MCF 10A (cell line): ENCODE measurements around the gene REX1BD. TPM values are rescaled to one million over a fixed set of nuclear protein-coding genes. Genes with fewer than 3 reads are reported as not detected.

ENCODE experiments used
- BruUV-seq: library from RNA; stranded (reverse); fragments of 400-500 nt; replicated peaks from 2 replicates; lab custom pipeline; 2021; lab: Mats Ljungman, UMichigan
- CTCF ChIA-PET: fragments of 300-600 bp; sonication (Branson Sonifier 250); formaldehyde crosslinking; extraction: SDS; loops from one replicate; lab custom pipeline; 2021; ENCODE audit warnings: antibody characterized with exemption, inconsistent platforms; lab: Yijun Ruan, JAX
- POLR2A ChIA-PET: fragments of 300-600, 350-650 bp; sonication (Branson Sonifier 250); formaldehyde crosslinking; extraction: SDS; loops from one replicate; lab custom pipeline; 2020; ENCODE audit warnings: antibody characterized with exemption, inconsistent platforms; lab: Yijun Ruan, JAX
- DNase-seq: peaks from one replicate; pipeline ENCODE4 v3.0.0-alpha.2; 2018; ENCODE audit not compliant: unreplicated experiment
- H3K27ac Mint-ChIP-seq: one replicate; pipeline ENCODE4 v1.8.0; 2022; ENCODE audit warnings: mild to moderate bottlenecking, low read depth, mixed read lengths; ENCODE audit not compliant: unreplicated experiment
- H3K27me3 Mint-ChIP-seq: one replicate; pipeline ENCODE4 v1.8.0; 2022; ENCODE audit warnings: mixed read lengths; ENCODE audit not compliant: insufficient read depth, unreplicated experiment
- H3K36me3 Mint-ChIP-seq: one replicate; pipeline ENCODE4 v1.8.0; 2022; ENCODE audit warnings: mild to moderate bottlenecking, moderate library complexity, mixed read lengths; ENCODE audit not compliant: insufficient read depth, unreplicated experiment
- H3K4me1 Mint-ChIP-seq: one replicate; pipeline ENCODE4 v1.8.0; 2022; ENCODE audit warnings: mixed read lengths; ENCODE audit not compliant: insufficient read depth, unreplicated experiment
- H3K4me3 Mint-ChIP-seq: one replicate; pipeline ENCODE4 v1.8.0; 2022; ENCODE audit warnings: mild to moderate bottlenecking, moderate library complexity, mixed read lengths; ENCODE audit not compliant: unreplicated experiment
- H3K9me3 Mint-ChIP-seq: one replicate; pipeline ENCODE4 v1.8.0; 2022; ENCODE audit warnings: mixed read lengths; ENCODE audit not compliant: unreplicated experiment
- CTCF ChIP-seq: fragments of 200-600 bp; IDR thresholded peaks from one replicate; pipeline ENCODE4 v1.8.0; 2022; ENCODE audit warnings: antibody characterized with exemption, mild to moderate bottlenecking; ENCODE audit not compliant: unreplicated experiment
- intact Hi-C: fragments of 100-400 bp; cut with micrococcal nuclease; formaldehyde crosslinking; loops from 2 replicates; pipeline ENCODE4 v1.14.1; 2022
- total RNA-seq: library from RNA; stranded (reverse); gene quantifications from 2 replicates; pipeline ENCODE4 v1.2.3, GENCODE V29; 2022

The REX1BD gene
- total RNA-seq, 1 experiment from 2014 or later = 49.3 TPM

DNA sequence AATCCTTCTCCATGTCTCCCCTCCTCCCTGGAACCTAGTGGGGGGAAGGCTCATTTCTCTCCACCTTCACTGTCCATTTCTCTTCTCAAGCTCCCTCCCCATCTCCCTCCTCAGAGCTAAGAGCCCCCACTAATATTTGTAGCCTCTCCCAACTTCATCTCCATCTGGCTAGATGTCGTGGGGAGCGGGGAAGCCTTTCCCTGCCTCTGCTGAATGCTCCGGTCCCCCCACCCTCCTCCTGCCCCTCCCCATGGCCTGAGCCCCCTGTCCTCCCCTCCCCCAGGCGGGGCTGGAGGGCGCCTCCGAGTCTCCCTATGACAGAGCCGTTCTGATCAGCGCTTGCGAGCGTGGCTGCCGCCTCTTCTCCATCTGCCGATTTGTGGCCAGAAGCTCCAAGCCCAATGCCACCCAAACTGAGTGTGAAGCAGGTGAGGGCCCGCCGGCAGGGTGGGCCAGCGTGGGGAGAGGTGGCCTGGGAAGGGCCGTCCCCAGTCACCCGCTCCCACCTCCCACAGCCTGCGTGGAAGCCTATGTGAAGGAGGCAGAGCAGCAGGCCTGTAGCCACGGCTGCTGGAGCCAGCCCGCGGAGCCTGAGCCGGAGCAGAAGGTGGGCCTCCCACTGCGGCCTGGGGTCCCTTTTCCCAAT, 25.1 kb downstream of the REX1BD start:
- Mint-ChIP-seq H3K27ac (no peak overlapping the region), H3K4me1 (peaks cover 6% of the 10 kb centered on the region), H3K9me3 (no peaks in the 10 kb centered on the region), H3K4me3 (peak overlapping the region; percentile 33), H3K27me3 (peaks cover 65% of the 10 kb centered on the region), H3K36me3 (no peaks in the 10 kb centered on the region)
- ChIA-PET POLR2A (no interaction called here), CTCF (no interaction called here)
- intact Hi-C loops = no loop called here
- no peak for DNase-seq
- no peak for TF ChIP-seq CTCF
- BruUV-seq = no TSS peak

DNA sequence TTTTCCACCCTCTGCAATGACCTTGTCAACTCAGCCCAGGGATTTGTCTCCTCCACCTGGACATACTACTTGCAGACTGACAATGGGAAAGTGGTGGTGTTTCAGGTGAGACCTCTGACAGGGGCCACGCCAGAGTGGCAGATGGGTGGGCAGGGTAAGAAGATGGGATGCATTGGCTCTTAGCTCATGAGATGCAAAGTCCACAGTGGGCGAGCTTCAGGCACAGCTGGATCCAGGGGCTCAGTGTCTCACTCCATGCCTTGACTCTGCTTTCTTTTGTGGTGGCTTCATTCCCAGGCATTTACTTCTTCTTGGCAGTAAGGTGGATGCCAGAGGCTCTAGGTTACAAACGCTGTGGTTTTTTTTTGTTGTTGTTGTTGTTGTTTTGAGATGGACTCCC, 27.4 kb downstream of the REX1BD start:
- Mint-ChIP-seq H3K27me3 (peaks cover 43% of the 10 kb centered on the region), H3K4me3 (no peak overlapping the region), H3K36me3 (no peaks in the 10 kb centered on the region), H3K9me3 (no peaks in the 10 kb centered on the region), H3K27ac (no peak overlapping the region), H3K4me1 (peaks cover 6% of the 10 kb centered on the region)
- DNase-seq = no peak
- TF ChIP-seq CTCF = no peak
- BruUV-seq = no TSS peak
- ChIA-PET CTCF (no interaction called here), POLR2A (no interaction called here)
- intact Hi-C loops = no loop called here

DNA sequence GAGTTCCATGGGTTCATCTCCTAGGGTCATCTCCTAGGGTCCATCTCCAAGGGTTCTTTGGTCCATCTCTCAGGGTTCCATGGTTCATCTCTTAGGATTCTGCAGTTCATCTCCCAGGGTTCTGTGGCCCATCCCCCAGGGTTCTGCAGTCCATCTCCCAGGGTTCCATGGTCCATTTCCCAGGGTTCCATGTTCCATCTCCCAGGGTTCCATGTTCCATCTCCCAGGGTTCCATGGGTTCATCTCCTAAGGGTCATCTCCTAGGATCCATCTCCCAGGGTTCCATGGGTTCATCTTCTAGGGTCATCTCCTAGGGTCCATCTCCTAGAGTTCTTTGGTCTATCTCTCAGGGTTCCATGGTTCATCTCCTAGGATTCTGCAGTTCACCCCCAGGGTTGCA, 29.0 kb downstream of the REX1BD start:
- Mint-ChIP-seq H3K27me3 (peaks cover 29% of the 10 kb centered on the region), H3K36me3 (no peaks in the 10 kb centered on the region), H3K9me3 (no peaks in the 10 kb centered on the region), H3K4me1 (peaks cover under 1% of the 10 kb centered on the region), H3K4me3 (no peak overlapping the region), H3K27ac (no peak overlapping the region)
- intact Hi-C loops = no loop called here
- TF ChIP-seq CTCF = no peak
- DNase-seq = no peak
- CTCF ChIA-PET = no interaction called here
- POLR2A ChIA-PET = no interaction called here
- no TSS peak for BruUV-seq

DNA sequence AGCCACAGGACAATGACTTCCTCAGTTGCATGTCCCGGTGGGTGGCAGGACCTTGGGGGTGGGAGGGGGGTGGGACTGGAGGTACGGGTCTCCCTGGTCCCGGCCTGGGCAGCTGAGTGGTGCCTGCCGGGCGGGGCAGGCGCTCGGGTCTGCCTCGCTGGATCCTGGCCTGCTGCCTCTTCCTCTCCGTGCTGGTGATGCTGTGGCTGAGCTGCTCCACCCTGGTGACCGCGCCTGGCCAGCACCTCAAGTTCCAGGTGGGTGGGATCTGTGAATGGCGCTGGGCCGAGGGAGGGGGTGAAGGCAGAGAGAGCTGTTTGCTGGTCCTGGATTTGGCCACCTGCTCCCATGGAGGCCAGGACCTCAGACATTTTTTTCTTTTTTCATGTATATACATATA, 29.6 kb downstream of the REX1BD start:
- TF ChIP-seq CTCF = no peak
- ChIA-PET POLR2A (interaction anchor here (0.8 kb wide), 1 partner anchor 10 kb away, joined by 3 read pairs; no protein-coding TSS in a partner anchor), CTCF (no interaction called here)
- intact Hi-C loops = no loop called here
- H3K4me1 Mint-ChIP-seq = no peaks in the 10 kb centered on the region
- H3K9me3 Mint-ChIP-seq = no peaks in the 10 kb centered on the region
- BruUV-seq = no TSS peak
- DNase-seq = no peak
- H3K36me3 Mint-ChIP-seq = no peaks in the 10 kb centered on the region
- H3K4me3 Mint-ChIP-seq = no peak overlapping the region
- peaks cover 22% of the 10 kb centered on the region for H3K27me3 Mint-ChIP-seq
- H3K27ac Mint-ChIP-seq = no peak overlapping the region
